HCT116 (cell line): ENCODE data around the gene RAD21L1. TPM values are rescaled to one million over a fixed set of nuclear protein-coding genes. Genes with fewer than 3 reads are reported as not detected.

ENCODE experiments used
- ATAC-seq: fragments of 200-7000 bp; cut with Tn5 transposase; 2 replicates; pipeline ENCODE4 v1.9.1; 2020; ENCODE audit warnings: mild to moderate bottlenecking, moderate library complexity
- BruUV-seq: library from RNA; stranded (reverse); fragments of 400-500 nt; replicated peaks from 2 replicates; lab custom pipeline; 2021; lab: Mats Ljungman, UMichigan
- CTCF ChIA-PET: fragments of 300-600 bp; sonication (Branson Sonifier 250); formaldehyde crosslinking; loops from one replicate; lab custom pipeline; 2021; ENCODE audit warnings: antibody characterized with exemption; lab: Charles Lee
- POLR2A ChIA-PET: fragments of 300-600, 350-600 bp; sonication (Branson Sonifier 250); formaldehyde crosslinking; loops from one replicate; lab custom pipeline; 2021; ENCODE audit warnings: antibody characterized with exemption; lab: Charles Lee
- RAD21 ChIA-PET, 2 experiments: fragments of 300-600 bp; sonication (Branson Sonifier 250); formaldehyde crosslinking; loops; one replicate each; lab custom pipeline; 2023; ENCODE audit warnings: low total read pairs in 2 of 2; ENCODE audit not compliant: uncharacterized antibody in 2 of 2, unreplicated experiment in 2 of 2, low non-redundant PET in 1 of 2; lab: Charles Lee
- DNase-seq: peaks from one replicate; pipeline ENCODE4 v3.0.0-alpha.2; 2010; ENCODE audit warnings: low read depth, low spot score
- H2AFZ ChIP-seq: fragments of 200-600 bp; shearing (Covaris generic), sonication (generic); 2 replicates; pipeline ENCODE4 v1.6.1; 2017; ENCODE audit warnings: low read depth, mixed run types, mixed read lengths, antibody characterized with exemption, low read length; ENCODE audit not compliant: poor library complexity, severe bottlenecking
- H3K27ac ChIP-seq: 2 replicates; pipeline ENCODE4 v1.5.1; 2012; ENCODE audit warnings: low read depth, low read length
- H3K27me3 ChIP-seq: fragments of 200-600 bp; sonication (generic); 2 replicates; pipeline ENCODE4 v1.6.1; 2016; ENCODE audit warnings: mixed run types, low read length, mixed read lengths; ENCODE audit not compliant: insufficient read depth
- H3K36me3 ChIP-seq, 2 experiments: fragments of 200-500 bp in 1 of 2; fragments of 200-600 bp in 1 of 2; sonication (Bioruptor generic) in 1 of 2; sonication (generic) in 1 of 2; 2 replicates each; pipeline versions ENCODE4 v1.5.1 to v1.6.1; 2014 to 2016; ENCODE audit warnings: low read length in 2 of 2, inconsistent platforms in 1 of 2, mixed read lengths in 1 of 2, mixed run types in 1 of 2; ENCODE audit not compliant: insufficient read depth in 2 of 2, control insufficient read depth in 1 of 2
- H3K4me1 ChIP-seq, 2 experiments: fragments of 200-600 bp in 1 of 2; sonication (generic) in 1 of 2; 2 replicates each; pipeline versions ENCODE4 v1.5.1 to v1.6.1; 2012 to 2017; ENCODE audit warnings: low read length in 2 of 2, inconsistent platforms in 1 of 2, mild to moderate bottlenecking in 1 of 2, mixed read lengths in 1 of 2, mixed run types in 1 of 2, moderate library complexity in 1 of 2; ENCODE audit not compliant: insufficient read depth in 2 of 2, control insufficient read depth in 1 of 2
- H3K4me2 ChIP-seq: fragments of 200-600 bp; sonication (generic); 2 replicates; pipeline ENCODE4 v1.6.1; 2017; ENCODE audit warnings: mixed run types, low read length, mixed read lengths
- H3K4me3 ChIP-seq, 2 experiments: fragments of 200-600 bp in 1 of 2; sonication (generic) in 1 of 2; replicated peaks in 1 of 2; 2 replicates each; pipeline ENCODE4 v1.5.1; 2011 to 2016; ENCODE audit warnings: low read length in 2 of 2, control low read depth in 1 of 2, low read depth in 1 of 2, mild to moderate bottlenecking in 1 of 2, mixed read lengths in 1 of 2, mixed run types in 1 of 2
- H3K79me2 ChIP-seq: fragments of 200-600 bp; sonication (generic); 2 replicates; pipeline ENCODE4 v1.6.1; 2017; ENCODE audit warnings: mild to moderate bottlenecking, mixed run types, low read length, moderate library complexity, mixed read lengths; ENCODE audit not compliant: insufficient read depth
- H3K9ac ChIP-seq: fragments of 200-600 bp; sonication (generic); 2 replicates; pipeline ENCODE4 v1.6.1; 2016; ENCODE audit warnings: low read length, mixed read lengths
- H3K9me2 ChIP-seq: fragments of 200-600 bp; sonication (generic), shearing (Covaris generic); 2 replicates; pipeline ENCODE4 v1.6.1; 2017; ENCODE audit warnings: mixed run types, mild to moderate bottlenecking, moderate library complexity; ENCODE audit not compliant: insufficient read depth
- H3K9me3 ChIP-seq, 2 experiments: fragments of 200-500 bp in 1 of 2; fragments of 200-600 bp in 1 of 2; sonication (Bioruptor generic) in 1 of 2; sonication (generic) in 1 of 2; 2 replicates each; pipeline ENCODE4 v1.6.1; 2014 to 2017; ENCODE audit warnings: low read length in 2 of 2, mixed read lengths in 2 of 2, inconsistent platforms in 1 of 2, low read depth in 1 of 2, mild to moderate bottlenecking in 1 of 2, mixed run types in 1 of 2, moderate library complexity in 1 of 2; ENCODE audit not compliant: control insufficient read depth in 1 of 2, insufficient read depth in 1 of 2
- H4K20me1 ChIP-seq: fragments of 200-600 bp; sonication (generic), shearing (Covaris generic); 2 replicates; pipeline ENCODE4 v1.6.1; 2017; ENCODE audit warnings: mixed run types, mild to moderate bottlenecking, moderate library complexity; ENCODE audit not compliant: insufficient read depth
- ATF3 ChIP-seq: IDR thresholded peaks from 2 replicates; pipeline ENCODE4 v1.6.1; 2012
- CBX3 ChIP-seq: IDR thresholded peaks from 2 replicates; pipeline ENCODE4 v1.6.1; 2012; ENCODE audit warnings: low read depth
- CEBPB ChIP-seq: IDR thresholded peaks from 2 replicates; pipeline ENCODE4 v1.6.1; 2012; ENCODE audit warnings: low read depth
- CTCF ChIP-seq, 3 experiments: fragments of 200-600 bp in 1 of 3; sonication (generic) in 1 of 3; IDR thresholded peaks in 2 of 3; conservative IDR thresholded peaks in 1 of 3; 2 replicates each; pipeline ENCODE4 v1.5.1; 2012 to 2017; ENCODE audit warnings: low read depth in 2 of 3, low read length in 2 of 3, antibody characterized with exemption in 1 of 3, borderline replicate concordance in 1 of 3, control low read depth in 1 of 3, mild to moderate bottlenecking in 1 of 3, mixed read lengths in 1 of 3, mixed run types in 1 of 3, moderate library complexity in 1 of 3; ENCODE audit not compliant: insufficient read depth in 1 of 3
- EGR1 ChIP-seq: IDR thresholded peaks from 2 replicates; pipeline ENCODE4 v1.6.1; 2012; ENCODE audit warnings: low read depth
- ELF1 ChIP-seq: IDR thresholded peaks from 2 replicates; pipeline ENCODE4 v1.6.1; 2012; ENCODE audit warnings: low read depth, borderline replicate concordance
- MAX ChIP-seq: IDR thresholded peaks from 2 replicates; pipeline ENCODE4 v1.6.1; 2012
- POLR2A ChIP-seq: IDR thresholded peaks from 2 replicates; pipeline ENCODE4 v1.7.0; 2011; ENCODE audit warnings: borderline replicate concordance; ENCODE audit not compliant: insufficient read depth, insufficient read length; ENCODE audit errors: extremely low read depth
- POLR2AphosphoS5 ChIP-seq: IDR thresholded peaks from 2 replicates; pipeline ENCODE4 v1.6.1; 2011; ENCODE audit warnings: mild to moderate bottlenecking, low read depth, low read length, moderate library complexity
- RAD21 ChIP-seq: IDR thresholded peaks from 2 replicates; pipeline ENCODE4 v1.6.1; 2012; ENCODE audit warnings: low read depth, mild to moderate bottlenecking
- SIN3A ChIP-seq: IDR thresholded peaks from 2 replicates; pipeline ENCODE4 v1.6.1; 2012; ENCODE audit warnings: low read depth
- SP1 ChIP-seq: IDR thresholded peaks from 2 replicates; pipeline ENCODE4 v1.6.1; 2012; ENCODE audit warnings: low read depth
- SRF ChIP-seq: IDR thresholded peaks from 2 replicates; pipeline ENCODE4 v1.6.1; 2012; ENCODE audit warnings: low read depth
- TCF7L2 ChIP-seq: IDR thresholded peaks from 2 replicates; pipeline ENCODE4 v1.7.0; 2011; ENCODE audit warnings: borderline replicate concordance, inconsistent platforms; ENCODE audit not compliant: insufficient read depth, insufficient read length; ENCODE audit errors: extremely low read depth
- YY1 ChIP-seq: IDR thresholded peaks from 2 replicates; pipeline ENCODE4 v1.6.1; 2011; ENCODE audit warnings: low read length, low read depth, moderate library complexity, mild to moderate bottlenecking; ENCODE audit not compliant: insufficient replicate concordance; ENCODE audit errors: extremely low read depth
- ZBTB33 ChIP-seq: IDR thresholded peaks from 2 replicates; pipeline ENCODE4 v1.6.1; 2011; ENCODE audit warnings: mild to moderate bottlenecking, low read length, moderate library complexity; ENCODE audit not compliant: insufficient replicate concordance; ENCODE audit errors: extremely low read depth
- ZFX ChIP-seq: fragments of 450-650 bp; IDR thresholded peaks from 2 replicates; pipeline ENCODE4 v1.6.1; 2017
- ZNF274 ChIP-seq: fragments of 200-500 bp; sonication (Bioruptor generic); IDR thresholded peaks from 2 replicates; pipeline ENCODE4 v1.6.1; 2014; ENCODE audit warnings: mild to moderate bottlenecking, low read depth, low read length, inconsistent platforms
- intact Hi-C: fragments of 100-400 bp; cut with micrococcal nuclease; formaldehyde crosslinking; loops from 2 replicates; pipeline ENCODE4 v1.10.0; 2022
- total RNA-seq: library from RNA; stranded (reverse); gene quantifications from one replicate; pipeline ENCODE4 v1.2.1, GENCODE V29; 2021; ENCODE audit not compliant: unreplicated experiment

RAD21L1 gene
- total RNA-seq, 1 experiment from 2014 or later: 0.17 TPM

GRCh38 chr20:1293641-1294379 lies 68.0 kb downstream of the RAD21L1 start (continued):
- TF ChIP-seq CTCF (IDR thresholded peaks at IDR 0.05 in 2 of 3, conservative IDR thresholded peaks at IDR 0.05 in 1 of 3; ENCODE audit: borderline replicate concordance in 1 of 3, insufficient read depth in 1 of 3, low read depth in 2 of 3, low read length in 2 of 3) (no peak), YY1 (no peak), ZNF274 (no peak)

GRCh38 chr20:1294497-1294896 lies 68.7 kb downstream of the RAD21L1 start:
- Histone ChIP-seq H4K20me1 (no peaks in the 10 kb centered on the region), H2AFZ (no peak overlapping the region), H3K79me2 (no peaks in the 10 kb centered on the region), H3K4me3 (no peak overlapping the region), H3K4me1 (no peaks in the 10 kb centered on the region), H3K9me2 (no peaks in the 10 kb centered on the region), H3K27ac (no peak overlapping the region), H3K9me3 (no peaks in the 10 kb centered on the region), H3K4me2 (no peak overlapping the region), H3K27me3 (no peaks in the 10 kb centered on the region), H3K36me3 (no peaks in the 10 kb centered on the region), H3K9ac (no peak overlapping the region)
- no peak for DNase-seq
- RAD21 ChIA-PET: no interaction called here
- POLR2A ChIA-PET: no interaction called here
- intact Hi-C loops: no loop called here
- BruUV-seq: no TSS peak
- ATAC-seq: no peak
- CTCF ChIA-PET: no interaction called here
- TF ChIP-seq ZBTB33: no peak
- no peak for TF ChIP-seq SRF
- TF ChIP-seq ATF3: no peak
- TF ChIP-seq TCF7L2: no peak
- TF ChIP-seq POLR2A: no peak
- TF ChIP-seq ZFX: no peak
- no peak for TF ChIP-seq CTCF (IDR thresholded peaks at IDR 0.05 in 2 of 3, conservative IDR thresholded peaks at IDR 0.05 in 1 of 3; ENCODE audit: borderline replicate concordance in 1 of 3, insufficient read depth in 1 of 3, low read depth in 2 of 3, low read length in 2 of 3)
- TF ChIP-seq CEBPB: no peak
- no peak for TF ChIP-seq CBX3
- TF ChIP-seq MAX: no peak
- no peak for TF ChIP-seq POLR2AphosphoS5
- TF ChIP-seq RAD21: no peak
- TF ChIP-seq SIN3A: no peak
- TF ChIP-seq ELF1: no peak
- TF ChIP-seq SP1: no peak
- TF ChIP-seq YY1: no peak
- no peak for TF ChIP-seq EGR1
- no peak for TF ChIP-seq ZNF274
